GM12873 (cell line): ENCODE results near the gene RAB9A.
A peak's percentile ranks its signal among the peaks of the same experiment; 100 is the strongest.

Experiments used
- CTCF ChIP-seq: IDR thresholded peaks from 2 replicates; pipeline ENCODE4 v1.5.1; 2012; ENCODE audit warnings: low read depth, mild to moderate bottlenecking, moderate library complexity, low read length, control low read depth; ENCODE audit not compliant: insufficient read depth; ENCODE audit errors: missing control alignments

The RAB9A gene

GRCh38 chrX:13721819-13722519 lies 33.0 kb downstream of the RAB9A start:
- no peak for TF ChIP-seq CTCF

GRCh38 chrX:13732246-13733067 lies 43.5 kb downstream of the RAB9A start:
- TF ChIP-seq CTCF = no peak

- TF ChIP-seq CTCF = no peak
Measured at GRCh38 chrX:13733506-13733905, 44.6 kb downstream of the RAB9A start.

GRCh38 chrX:13734278-13735172 lies 45.6 kb downstream of the RAB9A start, which contains the start of the genes OFD1 and TRAPPC2:
TSS of gene OFD1 (plus strand) at chrX:13734748. CDS start at chrX:13735072, 324 bp downstream.
TSS of gene TRAPPC2 (minus strand) at chrX:13734620. CDS start at chrX:13719963, 14,657 bp downstream.
- TF ChIP-seq CTCF = peak; percentile 18

GRCh38 chrX:13741695-13742094 lies 52.8 kb downstream of the RAB9A start:
- no peak for TF ChIP-seq CTCF

GRCh38 chrX:13742397-13743176 lies 53.7 kb downstream of the RAB9A start:
- TF ChIP-seq CTCF = no peak
